Vagina (tissue), 2 donors: ENCODE measurements around the gene HNMT. TPM values are rescaled to one million over a fixed set of nuclear protein-coding genes. Genes with fewer than 3 reads are reported as not detected.
A peak's percentile ranks its signal among the peaks of the same experiment; 100 is the strongest.
"Not testable (repeated sequence)": the region's sequence is repeated elsewhere in the genome, so short reads cannot be mapped to it uniquely, and the experiment has no call there.

Experiments used
- DNase-seq, 2 donors: peaks; one replicate each; pipeline ENCODE4 v3.0.0-alpha.2; 2017; ENCODE audit errors: extremely low spot score in 2 of 2
- H3K27ac ChIP-seq: fragments of 200-600 bp; sonication (generic); one replicate; pipeline ENCODE4 v1.5.1; 2019
- H3K27me3 ChIP-seq: fragments of 200-600 bp; sonication (generic); one replicate; pipeline ENCODE4 v1.5.1; 2019
- H3K36me3 ChIP-seq, 2 donors: fragments of 200-600 bp; sonication (generic); one replicate each; pipeline ENCODE4 v1.5.1; 2017 to 2019
- H3K4me1 ChIP-seq: fragments of 200-600 bp; sonication (generic); one replicate; pipeline ENCODE4 v1.5.1; 2019
- H3K4me3 ChIP-seq, 2 donors: fragments of 200-600 bp; sonication (generic); 1 replicate in 1 of 2; 2 replicates in 1 of 2; pipeline ENCODE4 v1.5.1; 2016 to 2019
- H3K9me3 ChIP-seq: fragments of 200-600 bp; sonication (generic); one replicate; pipeline ENCODE4 v1.5.1; 2019
- CTCF ChIP-seq, 3 experiments: fragments of 450-650 bp in 2 of 3; fragments of 200-600 bp in 1 of 3; sonication (generic) in 1 of 3; IDR thresholded peaks; one replicate each; pipeline ENCODE4 v1.5.1; 2017 to 2019; ENCODE audit warnings: antibody characterized with exemption in 3 of 3, mild to moderate bottlenecking in 2 of 3, moderate library complexity in 2 of 3
- POLR2A ChIP-seq, 2 donors: fragments of 450-650 bp; IDR thresholded peaks; one replicate each; pipeline ENCODE4 v1.6.1; 2017; ENCODE audit warnings: antibody characterized with exemption in 2 of 2, mild to moderate bottlenecking in 2 of 2, moderate library complexity in 2 of 2
- POLR2AphosphoS5 ChIP-seq, 2 donors: sonication (generic); formaldehyde crosslinking; IDR thresholded peaks; one replicate each; pipeline ENCODE4 v1.9.0; 2017; ENCODE audit warnings: antibody characterized with exemption in 2 of 2, mild to moderate bottlenecking in 2 of 2, low read depth in 1 of 2; ENCODE audit not compliant: insufficient read depth in 1 of 2
- intact Hi-C: fragments of 100-400 bp; cut with DNase I; formaldehyde crosslinking; loops from one replicate; pipeline ENCODE4 v1.15.1; 2023
- total RNA-seq: library from RNA; depleted of rRNA; stranded (reverse); fragments of >200 nt; gene quantifications from one replicate; pipeline ENCODE4 v1.2.3, GENCODE V29; 2016

Gene HNMT
- 18.9 TPM for total RNA-seq

GRCh38 chr2:137964066-137964858 is at the start of gene HNMT:
Gene HNMT (plus strand): TSS chr2:137964473. CDS start chr2:137964492, 19 bp downstream.
- H3K4me3 ChIP-seq = peak within 1 kb of the TSS; percentile 43 to 48
- TF ChIP-seq POLR2A (IDR thresholded peaks at IDR 0.05) (no peak), POLR2AphosphoS5 (IDR thresholded peaks at IDR 0.05; ENCODE audit: insufficient read depth in 1 of 2, low read depth in 1 of 2) (peak; percentile 37 to 41)
- no peak for DNase-seq
- no peaks in the 10 kb centered on the region for H3K27me3 ChIP-seq
- H3K4me1 ChIP-seq = peaks cover 4% of the 10 kb centered on the region
- intact Hi-C loops = no loop called here
- H3K9me3 ChIP-seq = no peaks in the 10 kb centered on the region
- peak within 1 kb of the TSS; percentile 88 for H3K27ac ChIP-seq
- no peaks in the 10 kb centered on the region for H3K36me3 ChIP-seq

GRCh38 chr2:137921105-137921880 is 43.0 kb upstream of the HNMT start:
- no peaks in the 10 kb centered on the region for H3K36me3 ChIP-seq
- TF ChIP-seq POLR2A (IDR thresholded peaks at IDR 0.05) (no peak), POLR2AphosphoS5 (IDR thresholded peaks at IDR 0.05; ENCODE audit: insufficient read depth in 1 of 2, low read depth in 1 of 2) (no peak)
- H3K9me3 ChIP-seq = no peaks in the 10 kb centered on the region
- H3K4me3 ChIP-seq = no peak overlapping the region
- no peaks in the 10 kb centered on the region for H3K27me3 ChIP-seq
- DNase-seq = no peak
- intact Hi-C loops = no loop called here
- no peaks in the 10 kb centered on the region for H3K4me1 ChIP-seq
- no peak overlapping the region for H3K27ac ChIP-seq

GRCh38 chr2:137922171-137922570 is 42.1 kb upstream of the HNMT start:
- H3K36me3 ChIP-seq, DNase-seq, H3K27me3 ChIP-seq, H3K4me3 ChIP-seq, H3K4me1 ChIP-seq, intact Hi-C loops, H3K27ac ChIP-seq, H3K9me3 ChIP-seq: not testable (repeated sequence)

GRCh38 chr2:137924019-137924418 is 40.3 kb upstream of the HNMT start:
- no peak for DNase-seq
- Histone ChIP-seq H3K4me3 (no peak overlapping the region), H3K4me1 (no peaks in the 10 kb centered on the region), H3K27ac (no peak overlapping the region), H3K9me3 (no peaks in the 10 kb centered on the region), H3K36me3 (no peaks in the 10 kb centered on the region), H3K27me3 (no peaks in the 10 kb centered on the region)
- no peak for TF ChIP-seq POLR2A (IDR thresholded peaks at IDR 0.05)
- TF ChIP-seq CTCF (IDR thresholded peaks at IDR 0.05) = no peak
- TF ChIP-seq POLR2AphosphoS5 (IDR thresholded peaks at IDR 0.05; ENCODE audit: insufficient read depth in 1 of 2, low read depth in 1 of 2) = no peak
- intact Hi-C loops = no loop called here

- no peak for TF ChIP-seq CTCF (IDR thresholded peaks at IDR 0.05)
- no peak for TF ChIP-seq POLR2A (IDR thresholded peaks at IDR 0.05)
- no peak for TF ChIP-seq POLR2AphosphoS5 (IDR thresholded peaks at IDR 0.05; ENCODE audit: insufficient read depth in 1 of 2, low read depth in 1 of 2)
- intact Hi-C loops = no loop called here
Measured at GRCh38 chr2:137925599-137925998, 38.7 kb upstream of the HNMT start.

GRCh38 chr2:137927846-137928245 is 36.4 kb upstream of the HNMT start:
- no peak for DNase-seq
- Histone ChIP-seq H3K27me3 (no peaks in the 10 kb centered on the region), H3K9me3 (no peaks in the 10 kb centered on the region), H3K27ac (no peak overlapping the region), H3K4me1 (no peaks in the 10 kb centered on the region), H3K36me3 (no peaks in the 10 kb centered on the region), H3K4me3 (no peak overlapping the region)
- TF ChIP-seq POLR2A (IDR thresholded peaks at IDR 0.05) (no peak), CTCF (IDR thresholded peaks at IDR 0.05) (no peak), POLR2AphosphoS5 (IDR thresholded peaks at IDR 0.05; ENCODE audit: insufficient read depth in 1 of 2, low read depth in 1 of 2) (no peak)
- intact Hi-C loops = no loop called here

More at GRCh38 chr2:137925599-137925998, 38.7 kb upstream of the HNMT start:
- H3K4me1 ChIP-seq = no peaks in the 10 kb centered on the region
- no peaks in the 10 kb centered on the region for H3K27me3 ChIP-seq
- H3K4me3 ChIP-seq = no peak overlapping the region
- no peaks in the 10 kb centered on the region for H3K9me3 ChIP-seq
- H3K36me3 ChIP-seq = no peaks in the 10 kb centered on the region
- DNase-seq = no peak
- H3K27ac ChIP-seq = no peak overlapping the region
